GM18519 (cell line): ENCODE data around the gene RBP4.

Experiments used
- ATAC-seq: cut with Tn5 transposase; IDR thresholded peaks from one replicate; pipeline ENCODE4 v1.9.1; 2021; ENCODE audit warnings: mild to moderate bottlenecking, moderate library complexity; ENCODE audit not compliant: unreplicated experiment, low FRiP score

The RBP4 gene

DNA sequence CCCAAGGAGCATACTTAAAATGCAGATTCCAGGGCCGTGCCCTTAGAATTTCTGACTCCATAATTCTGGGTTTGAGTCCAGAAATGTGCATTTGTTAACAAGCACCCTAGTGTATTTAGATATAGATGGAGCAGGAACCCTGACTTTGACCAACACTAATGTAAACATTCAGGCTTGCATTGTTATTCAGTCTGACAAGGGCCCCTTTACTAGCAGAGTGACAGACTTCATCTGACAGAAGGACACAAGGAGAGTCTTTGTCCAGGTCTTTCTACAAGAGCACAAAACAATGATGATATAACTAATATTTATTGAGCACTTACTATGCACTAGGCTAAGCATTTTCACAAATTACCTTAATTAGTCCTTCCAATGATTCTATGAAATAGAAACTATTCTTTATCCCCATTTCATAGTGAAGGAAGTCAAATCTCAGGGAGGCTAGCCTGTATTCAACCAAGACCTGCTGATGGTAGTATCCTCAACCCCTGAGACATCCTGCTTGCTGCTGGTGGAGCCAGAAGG, 3.9 kb downstream of the RBP4 start:
- no peak for ATAC-seq

DNA sequence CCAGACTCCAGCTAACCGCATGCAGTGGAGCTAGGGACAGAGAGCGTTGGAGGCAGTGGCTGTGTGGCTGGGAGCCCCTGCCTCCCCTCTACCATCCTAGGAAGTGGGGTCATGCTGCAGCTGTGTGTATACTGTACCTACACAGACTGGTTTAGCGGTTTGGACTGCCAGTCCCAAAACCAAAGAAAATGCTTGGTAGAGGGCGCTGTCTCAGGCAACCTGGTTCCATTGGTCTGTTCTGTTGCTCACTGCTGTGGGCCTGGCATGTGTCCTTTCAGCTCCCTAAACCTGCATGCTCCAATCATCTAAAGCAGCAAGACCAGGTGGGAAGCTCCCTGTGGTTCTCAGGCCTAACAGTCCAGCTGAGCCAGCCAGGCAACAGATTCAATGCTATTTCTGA, 4.5 kb downstream of the RBP4 start:
- ATAC-seq, result no peak

DNA sequence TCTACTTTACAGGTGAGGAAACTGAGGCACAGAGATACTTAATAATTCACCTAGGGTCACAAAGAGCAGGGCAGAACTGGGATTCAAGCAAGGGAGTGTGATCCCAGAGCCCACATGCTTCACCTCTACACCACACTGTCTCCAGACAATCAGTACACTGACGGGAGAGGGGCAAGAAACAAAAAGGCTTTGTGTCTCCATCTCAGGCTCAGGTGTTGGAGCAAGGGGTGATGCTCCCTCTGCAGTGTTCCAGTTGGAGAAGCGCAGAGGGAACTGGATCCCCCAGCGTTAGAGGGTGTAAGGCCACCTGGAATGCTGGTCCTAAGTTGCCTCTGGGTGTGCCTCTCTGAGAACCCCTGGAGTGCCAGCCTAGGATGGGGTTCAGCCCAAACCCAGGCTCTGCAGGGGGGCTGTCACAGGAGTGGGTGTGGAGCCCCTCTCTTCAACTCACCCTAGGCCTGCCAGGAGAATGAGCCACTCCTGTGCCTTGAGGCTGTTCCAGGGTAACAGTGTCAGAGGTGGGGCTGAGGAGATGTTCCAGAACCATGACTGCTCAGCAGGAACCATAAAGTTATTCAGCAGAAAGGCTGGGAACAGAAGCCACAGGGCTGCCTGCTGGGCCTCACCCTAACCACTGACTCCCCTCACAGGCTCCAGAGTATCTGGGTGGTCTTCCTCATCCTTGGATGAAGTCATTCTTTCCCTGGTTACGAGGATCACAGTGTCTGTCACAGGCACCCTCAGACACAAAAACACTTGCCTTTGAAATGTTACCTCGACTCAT, 5.5 kb downstream of the RBP4 start:
- ATAC-seq, result no peak

DNA sequence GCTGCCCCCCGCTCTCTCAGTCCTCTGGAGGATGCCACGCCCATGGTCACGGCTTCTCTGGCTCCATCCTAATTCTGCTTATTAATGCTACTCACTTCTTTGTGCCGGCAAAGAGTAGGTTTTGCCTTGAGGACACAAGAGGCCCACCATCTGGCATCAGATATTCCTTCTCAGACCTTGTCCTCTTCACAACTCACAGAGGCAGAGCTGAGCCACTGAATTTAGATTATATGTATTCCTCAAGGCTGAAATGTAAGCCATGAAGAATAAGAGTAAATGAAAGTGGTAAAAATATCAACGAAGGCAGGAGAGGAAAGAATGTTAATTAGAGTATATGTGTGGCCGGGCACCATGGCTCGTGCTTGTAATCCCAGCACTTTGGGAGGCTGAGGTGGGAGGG, 6.5 kb downstream of the RBP4 start:
- ATAC-seq, result no peak

DNA sequence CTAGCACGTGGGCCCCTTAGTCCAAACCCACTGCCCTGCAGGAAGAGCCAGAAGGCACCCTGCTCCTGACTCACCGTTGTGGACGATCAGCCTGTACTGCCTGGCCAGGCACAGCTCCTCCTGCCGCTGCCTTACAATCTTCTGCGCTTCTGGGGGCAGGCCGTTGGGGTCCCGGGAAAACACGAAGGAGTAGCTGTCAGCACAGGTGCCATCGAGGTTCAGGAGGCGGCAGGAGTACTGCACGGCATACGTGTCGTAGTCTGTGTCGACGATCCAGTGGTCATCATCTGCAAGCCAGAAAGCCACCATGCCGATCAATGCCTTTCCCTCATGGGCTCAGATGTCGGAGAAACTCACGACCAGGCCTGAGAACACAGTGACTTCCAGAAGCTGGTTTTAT, 7.3 kb downstream of the RBP4 start:
- ATAC-seq, result no peak

DNA sequence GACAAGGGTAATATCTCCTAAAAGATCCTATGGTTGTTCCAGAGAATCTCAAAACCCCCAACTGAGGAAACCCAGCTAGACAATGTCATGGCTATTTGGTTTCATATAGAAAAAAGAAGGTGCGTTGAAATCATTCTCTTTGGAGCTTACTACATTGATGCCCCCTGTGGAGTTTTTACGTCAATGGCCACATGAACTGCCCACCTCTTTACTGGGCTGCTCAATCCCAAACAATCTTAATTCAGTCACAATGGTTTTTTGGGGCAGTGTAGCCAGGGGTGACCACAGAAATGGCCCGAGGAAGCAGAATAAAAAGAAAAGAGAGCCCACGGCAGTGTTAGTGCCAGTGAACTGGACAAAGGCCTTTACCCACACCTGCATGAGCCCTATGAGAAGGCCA, 7.8 kb downstream of the RBP4 start:
- ATAC-seq, result no peak

DNA sequence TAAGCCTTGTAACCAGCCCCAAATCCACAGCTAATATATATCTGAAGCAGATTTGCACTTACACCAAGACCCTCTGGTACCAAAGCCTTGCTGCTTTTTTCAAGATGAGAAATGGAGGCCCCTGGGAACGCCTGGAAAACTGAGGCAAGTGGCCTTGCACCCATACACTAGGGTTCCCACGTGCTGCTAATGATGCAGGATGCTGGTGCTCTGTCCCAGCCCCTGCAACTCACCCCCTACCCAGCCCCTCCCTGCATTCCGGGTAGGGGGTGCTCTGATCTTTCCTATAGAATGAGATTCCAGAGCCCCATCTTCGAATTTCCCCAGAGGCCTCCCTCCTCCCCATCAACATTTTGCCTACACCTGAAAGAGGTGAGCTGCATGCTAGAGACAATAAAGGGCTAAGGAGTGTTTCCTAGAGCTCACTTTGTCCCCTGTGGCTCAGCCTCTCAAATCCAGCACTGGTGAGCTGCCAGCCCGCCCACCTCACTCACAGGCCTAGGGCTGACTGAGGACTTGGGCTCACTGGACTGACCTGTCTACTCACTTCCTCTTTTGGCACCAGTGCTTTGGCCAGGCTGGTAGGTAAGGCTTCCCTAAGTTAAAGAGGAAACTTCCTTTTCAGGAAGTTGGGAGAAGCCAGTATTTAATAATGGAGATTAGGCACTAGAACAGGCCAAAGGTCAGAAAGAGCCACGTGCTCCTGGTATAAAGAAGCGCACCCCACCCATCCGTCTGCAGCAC, 9.8 kb downstream of the RBP4 start:
- ATAC-seq, result no peak

DNA sequence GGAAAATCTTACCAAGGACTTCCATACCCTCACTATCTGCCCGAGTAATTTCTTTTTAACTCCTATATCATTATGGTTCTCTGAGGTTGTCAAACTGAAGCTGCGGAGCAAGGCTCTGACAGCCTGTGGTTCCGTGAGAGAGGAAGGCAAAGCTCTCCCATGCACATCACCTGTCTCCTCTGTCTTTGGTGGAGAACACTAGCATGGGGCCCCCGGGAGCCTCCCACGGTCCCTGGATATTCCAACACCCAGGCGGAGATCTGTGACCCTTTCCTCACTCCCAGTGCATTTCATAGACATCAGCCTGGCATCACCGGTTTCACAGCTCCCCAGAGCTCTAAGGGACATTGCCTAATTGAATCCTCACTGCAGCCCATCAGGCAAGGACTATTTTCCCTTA, 10.4 kb downstream of the RBP4 start:
- no peak for ATAC-seq

DNA sequence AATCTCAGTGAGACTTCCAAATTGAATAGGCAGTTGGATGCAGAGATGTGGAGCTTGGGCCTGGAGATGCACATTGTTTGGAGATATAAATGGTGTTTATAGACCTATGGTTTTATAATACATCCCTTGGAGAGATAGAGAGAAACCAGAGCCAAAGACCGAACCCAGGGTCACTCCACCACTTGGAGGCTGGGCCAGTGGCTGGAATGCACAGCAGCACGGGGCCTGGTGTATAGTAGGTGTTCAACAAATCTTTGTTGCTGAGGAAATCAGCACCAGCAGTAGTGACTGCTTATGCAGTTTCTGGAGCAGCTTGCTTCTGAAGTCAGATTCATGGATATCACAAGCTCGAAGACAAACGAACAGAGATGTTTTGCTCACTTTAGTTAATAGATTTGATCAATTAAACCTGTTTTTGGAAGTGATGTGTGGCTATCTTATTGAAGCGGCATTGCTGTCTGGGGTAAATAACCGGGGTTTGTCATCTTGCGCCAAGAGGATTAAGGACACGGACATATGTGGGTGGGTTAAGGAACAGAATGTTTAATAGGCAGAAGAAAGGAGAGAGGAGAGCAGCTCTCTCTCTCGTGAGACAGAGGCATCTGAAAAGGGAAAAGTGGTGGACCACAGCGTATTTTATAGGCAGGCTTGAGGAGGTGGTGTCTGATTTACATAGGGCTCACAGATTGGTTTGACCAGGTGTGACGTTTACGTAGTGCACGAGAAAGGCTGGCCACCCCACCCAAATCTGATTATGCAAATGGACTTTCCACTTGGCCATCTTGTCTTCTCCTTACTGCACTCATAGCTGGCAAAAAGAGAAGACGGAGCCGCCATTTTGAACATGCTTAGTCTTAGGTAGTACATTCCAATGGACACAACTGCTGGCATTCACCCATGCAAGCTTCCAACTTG, 11.1 kb downstream of the RBP4 start:
- no peak for ATAC-seq

DNA sequence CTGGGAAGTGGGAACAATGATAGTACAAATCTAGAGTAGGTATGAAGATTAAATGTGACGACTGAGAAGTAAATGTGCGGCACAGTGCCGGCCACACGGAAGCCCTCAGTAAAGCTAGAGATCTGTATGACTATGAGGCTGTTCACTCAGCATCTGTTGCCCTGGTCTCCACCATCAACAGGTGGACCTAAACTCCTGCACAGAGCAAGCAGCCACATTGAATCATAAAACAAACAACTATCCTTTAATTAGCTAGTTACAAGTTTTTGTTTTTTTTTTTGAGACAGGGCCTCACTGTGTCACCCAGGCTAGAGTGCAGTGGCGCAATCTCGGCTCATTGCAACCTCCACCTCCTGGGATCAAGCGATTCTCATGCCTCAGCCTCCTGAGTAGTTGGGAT, 16.6 kb downstream of the RBP4 start:
- no peak for ATAC-seq

DNA sequence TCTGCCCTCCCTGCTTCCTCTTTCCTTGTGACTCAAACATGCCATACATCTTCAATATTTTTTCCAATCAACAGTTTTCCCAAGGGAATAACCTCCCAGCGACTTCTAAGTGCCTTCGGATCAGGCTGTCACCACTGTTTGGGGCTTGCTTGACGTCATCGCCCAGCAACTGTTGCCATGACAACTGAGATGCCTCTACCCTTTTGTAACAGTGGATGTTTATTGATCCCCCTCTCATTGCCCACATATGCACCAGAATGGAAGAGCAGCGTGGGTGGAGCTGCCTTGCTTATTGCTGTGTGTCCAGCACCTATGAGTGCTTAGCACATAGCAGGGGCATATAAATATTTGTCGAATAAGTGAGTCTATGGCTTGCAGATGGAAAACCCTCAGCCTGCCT, 20.2 kb downstream of the RBP4 start:
- no peak for ATAC-seq

DNA sequence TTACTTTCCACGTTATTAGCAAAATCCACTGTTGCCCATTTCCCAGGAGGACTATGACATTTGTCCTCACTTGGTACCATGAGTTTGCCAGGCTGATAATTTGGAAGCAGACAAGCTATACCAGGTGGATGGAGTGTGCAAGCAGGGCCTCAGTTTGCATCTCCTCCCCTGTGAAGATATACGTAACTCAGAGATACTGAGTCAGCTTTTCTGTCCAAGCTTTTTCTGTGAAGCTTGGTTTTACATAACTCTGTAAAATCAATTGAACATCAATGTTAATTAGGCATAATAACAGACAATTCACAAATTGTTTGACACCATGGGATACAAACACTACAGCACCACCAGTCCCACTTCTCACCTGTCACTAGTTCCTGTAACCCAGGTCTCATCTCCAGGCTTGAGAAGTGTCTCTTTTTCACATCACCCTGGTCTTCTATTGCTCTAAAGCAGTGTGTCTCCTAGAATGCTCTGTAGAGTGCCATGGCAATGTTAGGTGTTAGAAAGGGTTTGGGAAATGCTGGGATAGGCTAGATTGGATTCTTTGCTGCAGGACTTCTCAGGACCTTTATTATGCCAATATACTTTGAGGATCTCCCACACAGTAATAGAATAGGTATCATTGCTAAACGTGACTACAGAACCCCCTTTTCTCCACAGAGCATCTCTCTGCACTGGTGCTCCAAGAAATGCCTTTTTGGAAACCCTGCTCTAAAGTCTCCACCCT, 20.9 kb downstream of the RBP4 start:
- no peak for ATAC-seq

DNA sequence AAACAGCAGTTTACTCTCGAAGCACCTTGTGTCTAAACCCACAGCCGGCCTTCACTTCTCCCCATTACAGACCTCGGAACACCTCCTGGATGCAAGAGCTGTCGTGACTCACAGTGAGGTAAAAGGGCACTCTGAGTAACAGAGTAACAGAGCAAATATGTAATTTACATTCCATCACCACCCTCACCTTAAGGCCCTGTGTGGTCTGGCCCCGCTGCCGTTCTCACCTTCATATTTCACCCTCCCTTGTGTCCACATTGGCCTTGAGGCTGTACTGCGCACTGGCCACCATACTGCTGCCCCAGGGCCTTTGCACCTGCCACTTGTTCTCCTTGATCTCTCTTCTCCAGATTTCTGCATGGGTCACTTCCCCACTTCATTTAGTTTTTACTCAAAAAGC, 21.9 kb downstream of the RBP4 start:
- ATAC-seq, result no peak

DNA sequence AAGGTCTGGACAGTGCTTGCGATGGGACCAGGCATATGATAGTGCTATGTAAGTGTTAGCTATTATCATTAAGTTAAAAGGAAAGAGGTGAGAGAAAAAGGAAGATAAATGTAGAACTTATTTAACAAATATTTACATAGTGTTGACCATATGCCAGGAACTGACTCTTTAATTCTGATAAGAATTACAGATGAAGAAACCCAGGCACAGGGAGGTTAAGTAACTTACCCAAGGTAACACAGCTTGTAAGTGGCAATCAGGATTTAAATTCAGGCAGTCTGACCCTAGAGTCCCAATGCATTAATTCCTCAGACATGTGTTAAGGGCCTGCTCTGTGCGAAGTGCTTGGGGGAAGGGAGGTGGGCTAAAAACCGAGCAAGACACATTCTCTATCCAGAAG, 23.5 kb downstream of the RBP4 start:
- no peak for ATAC-seq

DNA sequence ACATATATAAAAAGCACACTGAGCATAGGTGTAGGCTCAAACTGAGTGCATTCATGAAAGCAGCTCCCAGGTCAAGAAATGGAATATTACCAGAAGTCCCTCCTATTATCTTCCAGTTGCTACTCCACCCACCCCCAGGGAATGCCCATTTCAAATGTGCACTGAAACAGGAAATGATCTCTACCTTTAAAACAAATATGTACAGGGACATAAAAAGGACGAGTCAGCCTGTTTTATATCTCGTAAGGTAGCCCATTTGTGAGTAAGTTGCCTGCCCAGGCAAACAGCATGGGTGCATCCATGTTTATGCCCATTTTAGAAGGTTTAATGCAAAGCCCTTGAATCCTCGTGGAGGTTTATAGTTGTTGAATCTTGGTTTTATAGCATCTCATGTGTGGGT, 24.1 kb downstream of the RBP4 start:
- ATAC-seq, result no peak

DNA sequence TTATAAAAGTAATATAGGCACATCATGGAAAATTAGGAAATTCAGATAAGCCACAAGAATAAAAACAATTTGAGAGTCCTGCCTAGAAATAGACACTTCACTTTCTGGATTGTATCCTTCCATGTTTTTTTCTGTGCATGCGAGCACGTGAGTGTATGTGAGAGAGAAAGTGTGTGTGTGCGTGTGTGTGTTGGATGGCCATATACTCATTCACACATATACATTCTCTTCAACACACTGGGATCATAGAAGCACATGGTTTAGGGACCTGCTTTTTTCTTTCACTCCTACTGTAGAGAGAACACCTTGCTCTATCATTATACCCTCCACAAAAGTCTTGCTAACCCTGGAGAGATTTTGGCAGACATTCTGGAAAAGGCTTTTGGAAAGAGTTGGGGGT, 27.1 kb downstream of the RBP4 start:
- ATAC-seq, result no peak

DNA sequence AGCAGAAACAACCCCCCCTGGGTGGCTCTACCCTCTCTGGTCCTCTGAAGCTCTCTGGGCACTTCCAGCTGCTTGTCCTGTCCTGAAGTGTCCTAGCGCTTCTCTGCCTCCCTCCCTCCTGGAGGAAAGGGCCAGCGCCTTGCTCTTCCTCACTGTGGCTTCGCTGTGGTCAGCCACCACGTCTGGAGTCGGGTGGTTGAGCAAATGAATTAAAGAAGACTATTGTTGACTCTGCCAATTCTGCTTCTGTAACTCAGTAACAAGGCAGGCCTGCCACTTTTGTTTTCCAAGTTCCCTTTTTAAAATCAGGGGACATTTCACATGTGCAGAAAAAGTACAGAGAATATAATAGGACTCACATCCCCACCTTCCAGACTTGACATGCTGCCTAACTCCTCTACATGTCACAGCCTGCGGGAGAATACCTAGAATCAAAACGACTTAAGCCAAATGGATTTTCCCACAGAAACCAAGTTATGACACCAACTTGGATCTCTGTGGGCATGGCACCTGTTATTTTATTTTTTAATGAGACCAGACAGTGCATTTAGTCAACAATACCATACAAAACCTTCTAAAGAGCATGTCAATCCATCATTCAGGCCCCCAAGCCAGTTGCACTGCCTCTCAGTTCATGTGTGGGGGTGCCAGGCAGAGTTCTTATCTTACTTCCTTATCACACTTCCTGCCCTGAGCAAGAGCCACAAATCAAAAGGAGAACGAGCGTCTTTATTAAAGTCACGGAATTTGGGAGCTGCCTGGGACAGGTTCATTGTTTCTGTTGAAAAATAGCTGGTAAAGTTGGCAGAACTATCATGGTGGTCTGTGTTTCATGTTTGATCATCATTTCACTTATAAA, 27.8 kb downstream of the RBP4 start:
- ATAC-seq, result no peak

DNA sequence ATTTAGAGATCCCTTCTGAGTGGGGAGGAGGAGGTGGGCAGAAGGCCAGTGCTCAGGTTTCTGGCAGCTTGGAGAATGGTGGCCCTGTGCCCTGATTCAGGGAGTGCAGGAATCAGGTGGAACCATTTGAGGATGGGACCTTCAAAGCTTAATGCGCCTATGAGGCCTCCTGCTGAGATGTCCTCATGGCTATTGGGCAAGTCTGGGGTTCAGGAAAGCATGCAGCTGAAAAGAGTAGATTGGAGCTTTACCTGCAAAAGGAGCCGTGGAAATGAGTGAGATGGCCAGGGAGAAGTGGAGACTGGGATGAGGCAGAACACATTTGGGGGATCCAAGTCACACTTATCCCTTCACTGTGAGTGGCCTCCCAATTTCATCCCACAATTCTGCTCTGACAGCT, 28.4 kb downstream of the RBP4 start:
- no peak for ATAC-seq

DNA sequence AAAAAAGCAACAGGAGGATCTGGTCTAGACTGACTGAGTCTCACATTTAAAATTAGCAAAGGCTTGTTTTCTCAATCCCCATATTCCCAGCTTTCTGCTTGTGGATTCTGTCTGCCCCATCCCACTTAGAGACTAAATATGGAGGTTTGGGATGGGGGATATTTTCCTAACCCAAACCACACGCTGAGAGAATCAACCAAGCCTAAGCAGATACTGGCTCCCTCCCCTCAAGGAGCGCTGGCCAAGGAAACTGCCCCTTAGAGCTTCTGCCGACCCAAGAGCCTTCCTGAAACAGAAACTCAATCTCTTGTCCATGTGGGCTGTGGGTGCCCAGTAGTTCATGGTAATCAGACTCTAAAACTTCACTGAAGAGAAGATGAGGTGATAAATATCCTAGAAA, 30.7 kb downstream of the RBP4 start:
- ATAC-seq, result no peak

DNA sequence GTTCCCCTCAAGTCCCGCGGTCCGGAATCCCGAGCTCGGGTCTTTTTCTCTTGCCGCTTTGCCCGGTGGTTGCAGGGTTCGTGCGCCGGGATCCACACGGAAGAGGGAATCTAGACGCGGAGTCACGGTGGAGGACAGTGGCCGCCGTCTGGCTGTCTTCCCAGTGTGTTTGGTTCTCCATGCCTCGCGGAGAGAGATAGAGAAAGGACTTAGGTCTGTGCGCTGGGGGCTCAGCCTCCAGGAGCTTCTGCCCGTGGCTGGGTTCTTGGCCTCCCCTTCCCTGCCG, 33.0 kb downstream of the RBP4 start:
- no peak for ATAC-seq
